HG03175 (cell line): ENCODE results near the gene ARHGAP26.
"Not testable (repeated sequence)": the region's sequence is repeated elsewhere in the genome, so short reads cannot be mapped to it uniquely, and the experiment has no call there.

Experiments
- ATAC-seq: cut with Tn5 transposase; IDR thresholded peaks from one replicate; pipeline ENCODE4 v1.9.1; 2021; ENCODE audit warnings: mild to moderate bottlenecking, moderate library complexity; ENCODE audit not compliant: unreplicated experiment

The ARHGAP26 gene

DNA sequence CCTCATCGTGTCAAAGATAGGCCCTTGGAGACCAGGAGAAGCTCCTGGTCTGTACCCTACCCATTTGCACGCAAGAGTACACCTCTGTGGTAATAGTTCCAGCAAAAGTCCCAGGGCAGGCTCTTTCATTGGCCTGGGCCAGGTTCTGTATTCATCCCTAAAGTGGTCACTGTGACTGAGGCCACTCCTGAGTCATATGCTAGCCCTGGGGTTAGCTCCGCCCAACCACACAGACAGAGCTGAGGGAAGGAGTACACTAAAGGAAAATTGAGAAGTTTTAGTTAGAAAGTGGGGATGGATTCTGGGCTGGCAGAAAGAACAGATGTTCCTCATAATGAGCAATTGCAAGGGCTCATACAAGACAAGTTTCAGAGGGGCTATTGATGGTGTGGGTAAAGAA, 206.7 kb downstream of the ARHGAP26 start:
- no peak for ATAC-seq

DNA sequence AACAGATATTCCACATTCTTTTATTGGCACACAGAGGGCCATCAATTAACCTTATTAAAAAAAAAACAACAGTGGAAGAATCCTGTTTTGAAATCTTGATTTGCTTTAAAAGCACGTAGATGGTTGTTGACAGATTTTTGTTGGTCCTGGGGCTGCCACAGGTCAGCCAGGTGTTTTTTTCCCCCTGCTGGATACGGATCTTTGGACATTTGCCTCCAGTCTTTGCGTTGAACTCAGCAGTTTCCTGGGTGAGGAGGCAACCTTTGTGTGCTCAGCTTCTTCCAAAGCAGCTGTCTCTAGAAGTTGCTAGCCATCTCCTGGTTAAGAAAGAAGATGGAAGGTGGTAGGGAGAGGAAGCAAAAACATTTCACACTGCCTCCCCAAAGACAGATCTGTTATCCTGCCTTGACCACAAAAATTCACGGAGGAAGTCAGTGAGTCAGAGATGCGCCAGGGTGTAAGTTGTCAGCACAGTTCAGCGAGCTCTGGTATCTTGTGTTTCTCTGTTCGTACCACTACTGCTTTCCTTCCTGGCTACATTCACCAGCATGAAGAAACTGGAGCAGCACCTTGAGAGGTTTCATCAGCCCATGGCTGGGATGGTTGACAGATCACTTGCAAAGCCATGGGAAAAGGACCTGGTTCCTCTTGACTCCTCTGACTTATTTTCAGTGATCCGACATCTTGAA, 207.3 kb downstream of the ARHGAP26 start:
- peak; percentile 94 for ATAC-seq

DNA sequence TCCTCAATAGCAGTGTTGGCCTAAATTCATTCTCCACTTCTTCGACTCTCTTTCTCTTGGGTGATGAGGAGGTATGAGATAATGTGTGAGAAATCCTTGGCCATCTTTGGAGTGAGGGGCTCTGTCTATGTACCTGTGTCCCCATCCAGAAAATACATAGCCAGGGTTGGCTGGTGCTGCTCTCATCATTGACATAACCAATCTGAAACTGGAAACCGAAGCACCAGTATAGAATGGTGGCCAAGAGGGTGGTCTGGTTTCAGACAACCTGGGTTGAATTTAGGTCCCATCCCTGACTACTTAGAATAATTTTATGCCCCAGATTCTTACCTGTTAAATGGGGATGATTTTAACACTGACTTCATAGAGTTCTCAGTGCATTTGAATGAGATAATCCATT, 208.1 kb downstream of the ARHGAP26 start:
- no peak for ATAC-seq

DNA sequence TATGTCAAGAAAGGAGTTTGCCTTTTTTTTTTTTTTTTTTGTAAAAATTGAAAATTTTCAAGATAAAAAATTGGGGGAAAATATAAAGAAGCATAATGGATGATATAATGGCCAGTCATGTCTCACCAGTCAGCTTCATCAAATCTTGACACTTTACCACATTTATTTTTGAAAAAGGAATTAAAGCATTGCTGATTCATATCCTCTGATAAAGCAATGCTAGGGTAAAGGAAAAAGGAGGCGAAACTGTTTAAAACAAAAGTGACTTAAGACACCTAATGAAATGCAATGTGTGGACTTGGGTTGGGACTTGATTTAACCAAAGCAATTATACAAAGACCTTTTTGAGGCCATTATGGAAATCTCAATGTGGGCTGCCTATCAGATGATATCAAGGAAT, 208.5 kb downstream of the ARHGAP26 start:
- no peak for ATAC-seq

DNA sequence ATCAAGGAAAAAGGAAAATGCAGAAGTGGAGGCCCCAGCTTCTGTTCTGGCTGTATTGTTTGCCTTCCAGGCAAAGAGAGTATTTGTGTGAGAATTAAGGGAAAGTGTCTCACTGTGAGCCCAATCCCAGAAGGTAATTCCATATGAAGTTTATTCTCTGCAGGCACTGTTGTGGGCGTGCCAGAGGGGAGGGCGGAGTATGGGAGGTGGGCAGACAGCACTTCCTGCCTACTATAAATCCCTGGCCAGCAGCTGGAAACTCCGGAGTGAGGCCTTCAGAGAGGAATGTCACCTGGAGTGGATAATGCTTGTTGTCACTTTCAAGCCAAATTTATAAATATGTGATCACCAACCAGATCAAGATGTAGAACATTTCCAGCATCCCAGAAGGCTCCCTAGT, 209.5 kb downstream of the ARHGAP26 start:
- ATAC-seq, result no peak

DNA sequence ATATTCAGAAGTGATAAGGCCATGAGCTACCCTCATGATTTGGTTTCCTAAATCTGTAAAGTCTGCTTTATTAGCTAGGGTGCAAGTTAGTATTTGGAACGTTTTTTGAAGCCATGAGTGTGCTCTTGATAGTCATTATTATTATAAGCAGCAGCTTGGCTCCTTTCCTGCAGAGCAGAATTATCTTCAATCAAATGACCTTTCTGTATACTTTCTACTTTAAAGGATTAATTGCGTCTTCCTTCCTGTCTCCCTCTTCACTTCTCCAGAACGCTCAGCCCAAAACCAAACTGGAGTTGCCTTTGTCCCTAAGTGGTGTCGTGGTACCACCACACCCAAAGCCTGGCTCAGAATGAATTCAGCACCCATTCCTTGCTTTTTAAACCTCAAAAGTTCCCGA, 211.3 kb downstream of the ARHGAP26 start:
- no peak for ATAC-seq

DNA sequence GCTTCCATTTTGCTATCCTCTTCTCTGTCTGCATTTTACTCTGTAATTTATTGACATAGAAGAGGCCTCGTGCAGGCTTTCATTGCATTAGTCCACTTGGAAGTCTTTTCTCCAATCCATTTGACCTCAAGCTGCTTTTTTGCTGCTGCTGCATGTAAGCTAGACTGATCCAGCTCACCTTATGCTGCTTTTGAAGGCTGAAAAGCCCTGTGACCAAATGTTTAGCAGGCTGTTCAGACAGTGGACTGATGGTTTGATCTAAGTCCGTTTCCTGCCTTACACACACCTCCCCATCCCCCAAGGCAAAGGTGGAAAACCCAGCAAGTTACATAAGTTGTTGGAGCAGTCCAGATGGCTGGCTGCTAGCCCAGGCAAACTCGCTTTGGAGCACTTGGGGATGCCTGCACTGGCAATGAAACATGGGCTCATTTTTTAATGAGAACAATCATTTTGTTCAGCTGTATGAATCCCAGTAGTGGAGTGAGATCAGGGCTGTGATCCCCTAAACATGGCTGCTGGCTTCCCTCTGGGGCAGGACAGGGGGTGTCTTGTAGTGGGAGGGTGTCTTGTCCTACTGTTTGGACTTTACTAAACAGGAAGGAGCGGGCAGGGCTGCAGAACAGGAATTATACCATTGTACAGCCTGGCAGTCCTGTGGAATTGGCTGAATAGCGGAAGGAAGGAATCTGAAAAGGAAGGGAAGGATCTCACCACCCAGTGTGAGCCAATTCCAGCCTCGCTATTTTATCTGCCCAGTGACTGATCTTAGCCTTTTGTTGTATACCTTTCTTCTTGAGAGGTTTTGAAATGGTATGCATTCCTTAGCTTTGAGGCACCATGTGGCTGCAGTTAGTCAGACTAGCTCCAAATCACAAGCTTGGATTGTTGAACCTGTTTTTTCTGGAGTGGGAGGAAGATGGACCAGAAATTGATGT, 212.0 kb downstream of the ARHGAP26 start:
- no peak for ATAC-seq

DNA sequence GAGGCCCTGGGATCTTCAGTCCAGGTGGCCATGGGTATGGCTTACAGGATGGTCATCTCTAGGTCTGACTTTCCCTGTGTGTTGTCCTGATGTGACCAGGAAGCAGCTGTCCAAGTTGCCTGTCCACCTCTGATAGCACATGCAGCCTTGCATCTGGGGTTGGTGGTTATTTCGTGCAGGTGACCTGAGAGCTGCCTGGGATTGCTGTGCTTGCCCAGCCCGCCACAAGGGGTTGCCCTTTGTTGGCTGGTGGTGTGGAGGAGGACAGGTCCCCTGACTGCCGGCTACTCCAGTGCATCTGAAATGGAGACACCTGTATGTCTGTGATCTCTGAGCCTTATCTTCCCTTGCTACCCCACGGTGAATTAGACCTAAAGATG, 212.6 kb downstream of the ARHGAP26 start:
- no peak for ATAC-seq

DNA sequence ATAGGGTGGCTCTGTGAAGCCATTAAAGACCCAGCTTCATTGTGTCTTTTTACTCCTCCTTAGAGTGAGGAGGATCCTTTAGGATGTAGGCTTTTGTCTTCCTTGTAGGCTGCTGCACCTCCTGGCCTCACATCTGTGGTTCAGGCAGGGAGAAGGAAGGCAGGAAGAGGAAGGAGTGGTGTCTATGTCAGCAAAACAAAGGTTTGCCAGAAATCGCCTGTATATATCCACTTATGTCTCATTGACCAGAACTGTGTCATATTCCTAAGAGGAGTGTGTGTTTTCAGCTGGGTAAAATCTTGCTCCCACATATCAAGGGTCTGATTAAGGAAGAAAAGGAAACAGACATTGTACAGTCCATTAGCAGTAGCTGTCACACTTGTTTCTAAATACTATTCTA, 213.8 kb downstream of the ARHGAP26 start:
- ATAC-seq, result no peak

DNA sequence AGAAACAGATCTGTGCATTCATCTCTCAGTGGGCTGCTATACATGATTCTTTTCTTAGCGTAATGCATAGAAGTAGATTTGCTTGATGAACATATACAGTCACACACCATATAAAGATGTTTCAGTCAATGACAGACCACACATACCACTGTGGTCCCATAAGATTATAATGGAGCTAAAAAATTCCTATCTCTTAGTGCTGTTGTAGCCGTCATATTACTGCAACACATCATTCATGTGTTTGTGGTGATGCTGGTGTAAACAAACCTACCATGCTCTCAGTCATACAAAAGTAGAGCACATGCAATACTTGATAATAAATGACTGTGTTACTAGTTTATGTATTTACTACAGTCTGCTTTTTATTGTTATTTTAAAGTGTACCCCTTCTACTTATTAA, 214.3 kb downstream of the ARHGAP26 start:
- ATAC-seq, result no peak

DNA sequence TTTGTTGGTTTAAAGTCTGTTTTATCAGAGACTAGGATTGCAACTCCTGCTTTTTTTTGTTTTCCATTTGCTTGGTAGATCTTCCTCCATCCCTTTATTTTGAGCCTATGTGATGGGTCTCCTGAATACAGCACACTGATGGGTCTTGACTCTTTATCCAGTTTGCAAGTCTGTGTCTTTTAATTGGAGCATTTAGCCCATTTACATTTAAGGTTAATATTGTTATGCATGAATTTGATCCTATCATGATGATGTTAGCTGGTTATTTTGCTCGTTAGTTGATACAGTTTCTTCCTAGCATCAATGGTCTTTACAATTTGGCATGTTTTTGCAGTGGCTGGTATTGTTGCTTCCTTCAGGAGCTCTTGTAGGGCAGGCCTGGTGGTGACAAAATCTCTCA, 219.1 kb downstream of the ARHGAP26 start:
- ATAC-seq, result not testable (repeated sequence)

DNA sequence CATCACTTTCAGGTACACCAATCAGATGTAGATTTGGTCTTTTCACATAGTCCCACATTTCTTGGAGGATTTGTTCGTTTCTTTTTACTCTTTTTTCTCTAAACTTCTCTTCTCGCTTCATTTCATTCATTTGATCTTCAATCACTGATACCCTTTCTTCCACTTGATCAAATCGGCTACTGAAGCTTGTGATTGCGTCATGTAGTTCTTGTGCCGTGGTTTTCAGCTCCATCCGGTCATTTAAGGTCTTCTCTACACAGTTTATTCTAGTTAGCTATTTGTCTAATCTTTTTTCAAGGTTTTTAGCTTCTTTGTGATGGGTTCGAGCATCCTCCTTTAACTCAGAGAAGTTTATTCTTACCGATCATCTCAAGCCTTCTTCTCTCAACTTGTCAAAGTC, 219.9 kb downstream of the ARHGAP26 start:
- ATAC-seq, result not testable (repeated sequence)

DNA sequence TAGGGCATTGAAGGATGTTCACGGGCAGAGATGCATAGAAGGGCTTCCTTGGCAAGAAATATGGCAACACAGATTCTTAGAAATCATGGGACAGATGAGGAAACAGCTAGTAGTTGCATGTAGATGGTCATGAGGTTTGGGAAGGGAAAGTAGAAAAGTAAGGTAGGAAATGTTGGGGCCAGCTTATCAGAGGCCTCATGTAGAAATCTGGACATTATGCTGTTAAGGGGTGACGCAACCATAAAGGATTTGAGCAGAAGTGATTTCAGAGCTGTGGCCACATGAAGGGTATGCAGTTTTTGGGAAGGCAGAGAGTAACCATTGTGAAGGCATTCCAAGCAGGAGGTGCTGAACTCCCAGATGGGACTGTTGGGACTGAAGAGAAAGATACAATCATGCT, 224.0 kb downstream of the ARHGAP26 start:
- ATAC-seq, result no peak

DNA sequence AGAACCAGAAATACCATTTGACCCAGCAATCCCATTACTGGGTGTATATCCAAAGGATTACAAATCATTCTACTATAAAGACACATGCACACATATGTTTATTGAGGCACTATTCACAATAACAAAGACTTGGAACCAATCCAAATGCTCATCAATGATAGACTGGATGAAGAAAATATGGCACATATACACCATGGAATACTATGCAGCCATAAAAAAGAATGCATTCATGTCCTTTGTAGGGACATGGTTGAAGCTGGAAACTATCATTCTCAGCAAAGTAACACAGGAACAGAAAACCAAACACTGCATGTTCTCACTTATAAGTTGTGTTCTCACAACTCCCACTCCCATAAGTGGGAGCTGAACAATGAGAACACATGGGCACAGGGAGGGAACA, 225.4 kb downstream of the ARHGAP26 start:
- not testable (repeated sequence) for ATAC-seq

DNA sequence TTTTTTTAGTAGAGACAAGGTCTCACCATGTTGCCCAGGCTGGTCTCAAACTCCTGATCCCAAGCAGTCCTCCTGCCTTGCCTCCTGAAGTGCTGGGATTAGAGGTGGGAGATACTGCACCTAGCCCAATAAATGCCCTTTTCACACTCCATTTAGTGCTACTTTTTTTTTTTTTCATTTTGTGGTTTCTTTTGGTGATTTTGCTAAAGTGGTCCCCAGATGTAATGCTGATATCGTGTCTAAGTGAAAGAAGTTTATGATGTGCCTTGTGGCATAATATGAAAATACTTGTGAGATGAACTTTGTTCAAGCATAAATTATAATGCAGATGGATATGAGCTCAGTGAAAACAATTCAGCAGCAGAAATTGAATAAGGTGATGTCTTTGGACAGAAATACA, 227.4 kb downstream of the ARHGAP26 start:
- no peak for ATAC-seq

DNA sequence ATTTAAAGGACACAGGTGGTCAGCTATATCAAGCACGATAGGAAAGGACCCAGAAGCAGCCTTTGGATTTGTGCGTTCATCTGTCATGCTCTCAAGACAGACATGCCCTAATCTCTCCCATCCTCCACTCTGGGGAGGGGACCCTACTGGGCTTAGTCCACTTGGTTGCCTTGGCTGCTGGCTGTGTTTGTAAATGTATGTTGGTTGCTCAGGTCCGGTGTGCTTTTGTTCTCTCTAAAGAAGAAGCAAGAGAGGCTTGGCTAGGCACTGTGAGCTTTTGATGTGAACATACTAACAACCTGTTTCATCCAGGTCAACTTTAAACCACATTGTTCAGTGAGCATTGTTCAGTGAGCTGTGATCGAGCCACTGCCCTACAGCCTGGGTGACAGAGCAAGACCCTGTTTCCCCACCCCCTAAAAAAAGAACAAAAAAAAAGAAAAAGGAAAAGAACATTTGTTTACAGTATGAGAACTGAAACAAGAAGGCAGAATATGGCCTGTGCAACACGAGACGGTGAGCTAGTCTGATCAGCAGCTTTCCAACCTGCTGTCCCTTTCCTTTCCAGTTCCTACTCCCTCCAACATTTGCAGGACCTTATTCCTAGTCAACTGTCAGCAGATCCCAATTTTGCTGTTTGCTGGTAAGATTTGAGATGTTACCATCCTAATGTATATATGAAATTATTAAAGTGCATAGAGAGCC, 228.3 kb downstream of the ARHGAP26 start:
- peak; percentile 33 for ATAC-seq

DNA sequence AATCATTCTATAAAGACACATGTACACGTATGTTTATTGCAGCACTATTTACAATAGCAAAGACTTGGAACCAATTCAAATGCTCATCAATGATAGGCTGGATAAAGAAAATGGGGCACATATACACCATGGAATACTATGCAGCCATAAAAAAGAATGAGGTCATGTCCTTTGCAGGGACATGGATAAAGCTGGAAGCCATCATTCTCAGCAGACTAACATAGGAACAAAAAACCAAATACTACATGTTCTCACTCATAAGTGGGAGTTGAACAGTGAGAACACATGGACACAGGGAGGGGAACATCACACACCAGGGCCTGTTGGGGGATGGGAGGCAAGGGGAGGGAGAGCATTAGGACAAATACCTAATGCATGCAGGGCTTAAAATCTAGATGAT, 230.4 kb downstream of the ARHGAP26 start:
- ATAC-seq, result not testable (repeated sequence)

DNA sequence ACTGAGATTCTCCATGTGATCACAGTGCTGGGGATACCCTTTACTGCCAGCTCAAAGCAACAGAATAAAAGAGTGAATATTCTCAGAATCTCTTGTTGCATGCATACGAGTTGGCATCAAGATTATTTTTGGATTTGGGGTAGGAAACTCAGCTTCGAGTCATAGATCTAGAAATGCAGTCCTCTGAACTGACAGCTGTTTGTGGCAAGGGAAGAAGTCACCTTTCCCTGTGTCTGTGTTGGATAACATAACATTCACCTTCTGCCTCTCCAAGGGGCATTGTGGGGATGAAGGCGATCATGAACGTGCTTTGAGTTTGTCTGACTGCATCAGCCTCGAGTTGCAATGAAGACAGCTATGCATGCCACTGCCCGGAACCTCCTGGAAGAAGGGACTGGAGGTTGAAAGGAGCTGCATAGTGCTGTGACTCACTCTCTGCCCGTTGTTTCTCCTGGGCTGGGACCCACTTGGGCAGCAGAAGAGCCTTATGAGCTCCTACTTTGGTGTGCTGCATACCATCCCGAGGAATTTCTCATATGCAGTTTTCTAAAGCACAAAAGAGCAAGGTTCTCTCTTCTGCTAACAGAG, 231.7 kb downstream of the ARHGAP26 start:
- ATAC-seq, result no peak

DNA sequence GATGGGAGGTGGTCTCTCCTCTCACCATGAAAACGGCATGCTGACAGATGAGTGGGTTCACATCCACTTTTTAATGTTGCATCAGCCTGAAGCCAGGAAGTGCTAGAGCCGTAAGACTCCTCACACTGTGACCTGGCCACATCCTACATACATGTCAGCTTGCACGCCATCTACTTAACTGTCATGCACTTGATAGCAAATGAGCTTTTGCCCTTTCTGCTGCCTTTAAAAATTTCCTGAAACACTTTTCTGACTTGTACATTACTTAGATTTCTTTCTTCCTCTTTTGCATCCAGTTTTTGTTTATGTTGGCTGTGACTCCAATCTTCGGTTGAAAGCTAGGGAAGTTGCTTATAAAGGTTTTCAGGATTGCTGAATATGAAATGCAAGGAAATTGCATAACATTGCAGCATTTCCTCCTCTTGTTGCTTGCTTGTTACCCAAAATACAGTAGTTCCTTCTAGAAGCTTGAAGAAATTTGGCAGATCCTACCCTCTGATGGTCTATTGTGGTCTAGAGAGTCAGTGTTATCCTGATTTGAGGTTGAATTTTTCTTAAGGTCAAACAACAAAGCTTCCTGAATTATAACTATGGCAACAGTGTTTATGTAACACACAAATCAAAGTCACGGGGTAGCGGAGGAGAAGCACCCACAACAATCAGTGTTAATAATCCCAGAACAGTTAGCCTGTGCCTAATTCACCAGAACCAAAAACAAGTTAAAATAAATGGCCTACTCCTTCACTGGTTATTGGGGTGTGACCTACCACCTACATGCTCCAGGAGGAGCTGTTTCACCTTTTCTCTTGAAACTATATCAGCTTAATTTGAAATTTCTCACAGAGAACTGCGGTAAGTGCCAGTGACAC, 232.5 kb downstream of the ARHGAP26 start:
- peak; percentile 73 for ATAC-seq

DNA sequence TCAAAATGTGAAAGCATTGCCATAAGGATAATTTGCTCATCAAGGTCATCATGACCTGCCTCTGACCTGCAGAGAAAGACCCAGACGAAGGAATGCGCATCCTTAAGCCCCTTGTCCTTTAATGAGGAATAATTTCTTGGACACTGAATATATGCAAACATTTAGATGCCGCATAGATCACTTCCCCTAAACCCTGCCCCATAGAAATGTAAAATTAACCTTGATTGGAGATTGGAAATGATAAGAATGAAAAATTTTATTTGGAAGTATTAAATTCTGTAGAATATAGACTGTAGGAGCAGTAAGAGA, 233.1 kb downstream of the ARHGAP26 start:
- ATAC-seq, result no peak
